Spleen (tissue), 7 donors: ENCODE measurements around the gene SHMT2.

Experiments
- POLR2A ChIP-seq, 3 donors: fragments of 450-650 bp; IDR thresholded peaks; one replicate each; pipeline ENCODE4 v1.5.1; 2017; ENCODE audit warnings: antibody characterized with exemption in 3 of 3, mild to moderate bottlenecking in 1 of 3
- POLR2AphosphoS5 ChIP-seq, 3 donors: sonication (generic); formaldehyde crosslinking; IDR thresholded peaks; one replicate each; pipeline ENCODE4 v1.5.1; 2017; ENCODE audit warnings: antibody characterized with exemption in 3 of 3
- TF ChIP-seq, protein P1 (sequence below), 11 experiments: fragments of 200-600 bp in 7 of 11; fragments of 450-650 bp in 4 of 11; sonication (generic) in 4 of 11; IDR thresholded peaks in 8 of 11; conservative IDR thresholded peaks in 3 of 11; 1 replicate in 7 of 11; 2 replicates in 4 of 11; pipeline versions ENCODE4 v1.4.0 to v1.8.0; 2016 to 2021; ENCODE audit warnings: antibody characterized with exemption in 11 of 11, inconsistent platforms in 4 of 11, mild to moderate bottlenecking in 1 of 11
- donor health status: DM: no; HTN: no; CAD: no; lungs with moderate emphysema.
- donor health status: DM: no; HTN: no; CAD: no.
- donor health status: DM: no; HTN: no; CAD: no.

DNA sequence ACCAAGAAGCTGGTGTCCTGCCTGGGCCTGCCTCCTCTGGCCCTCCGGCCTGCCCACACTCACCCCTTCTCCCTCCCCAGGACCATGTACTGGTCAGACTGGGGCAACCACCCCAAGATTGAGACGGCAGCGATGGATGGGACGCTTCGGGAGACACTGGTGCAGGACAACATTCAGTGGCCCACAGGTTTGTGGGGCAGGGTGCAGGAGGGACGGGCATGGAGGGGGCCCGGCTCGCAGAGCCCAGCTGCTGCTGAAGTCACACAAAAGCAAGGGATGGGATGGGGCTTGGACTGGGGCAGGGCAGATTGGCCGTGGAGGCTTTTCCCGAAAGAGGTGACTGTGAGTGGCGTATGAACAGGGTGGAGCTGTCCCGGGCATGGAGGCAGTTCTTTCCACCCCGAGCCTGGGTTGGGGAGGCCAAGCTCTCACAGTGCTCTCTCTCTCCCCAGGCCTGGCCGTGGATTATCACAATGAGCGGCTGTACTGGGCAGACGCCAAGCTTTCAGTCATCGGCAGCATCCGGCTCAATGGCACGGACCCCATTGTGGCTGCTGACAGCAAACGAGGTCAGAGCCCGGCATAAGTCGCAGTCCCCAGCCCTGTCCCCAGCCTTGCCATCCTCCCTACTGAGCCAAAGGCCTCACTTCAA lies 20.8 kb upstream of the SHMT2 start:
- TF ChIP-seq, protein P1, sequence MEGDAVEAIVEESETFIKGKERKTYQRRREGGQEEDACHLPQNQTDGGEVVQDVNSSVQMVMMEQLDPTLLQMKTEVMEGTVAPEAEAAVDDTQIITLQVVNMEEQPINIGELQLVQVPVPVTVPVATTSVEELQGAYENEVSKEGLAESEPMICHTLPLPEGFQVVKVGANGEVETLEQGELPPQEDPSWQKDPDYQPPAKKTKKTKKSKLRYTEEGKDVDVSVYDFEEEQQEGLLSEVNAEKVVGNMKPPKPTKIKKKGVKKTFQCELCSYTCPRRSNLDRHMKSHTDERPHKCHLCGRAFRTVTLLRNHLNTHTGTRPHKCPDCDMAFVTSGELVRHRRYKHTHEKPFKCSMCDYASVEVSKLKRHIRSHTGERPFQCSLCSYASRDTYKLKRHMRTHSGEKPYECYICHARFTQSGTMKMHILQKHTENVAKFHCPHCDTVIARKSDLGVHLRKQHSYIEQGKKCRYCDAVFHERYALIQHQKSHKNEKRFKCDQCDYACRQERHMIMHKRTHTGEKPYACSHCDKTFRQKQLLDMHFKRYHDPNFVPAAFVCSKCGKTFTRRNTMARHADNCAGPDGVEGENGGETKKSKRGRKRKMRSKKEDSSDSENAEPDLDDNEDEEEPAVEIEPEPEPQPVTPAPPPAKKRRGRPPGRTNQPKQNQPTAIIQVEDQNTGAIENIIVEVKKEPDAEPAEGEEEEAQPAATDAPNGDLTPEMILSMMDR (IDR thresholded peaks at IDR 0.05 in 8 of 11, conservative IDR thresholded peaks at IDR 0.05 in 3 of 11): no peak
- TF ChIP-seq POLR2AphosphoS5 (IDR thresholded peaks at IDR 0.05) (no peak), POLR2A (IDR thresholded peaks at IDR 0.05) (no peak)
